BLaER1 treated with 17β-estradiol and CSF1 and Interleukin-3, amounts not matched to agents 10 nM and 100 nM (cell line): ENCODE measurements around the gene MOXD1.
"Not testable (repeated sequence)": the region's sequence is repeated elsewhere in the genome, so short reads cannot be mapped to it uniquely, and the experiment has no call there.

Experiments used
- H3K27ac ChIP-seq, 11 experiments: shearing (Covaris generic); formaldehyde crosslinking; 2 replicates each; pipeline ENCODE4 v1.8.1; 2022
- H3K27me3 ChIP-seq, 11 experiments: shearing (Covaris generic); formaldehyde crosslinking; 2 replicates each; pipeline ENCODE4 v1.8.1; 2022
- H3K36me3 ChIP-seq, 11 experiments: shearing (Covaris generic); formaldehyde crosslinking; 2 replicates each; pipeline ENCODE4 v1.8.1; 2022
- H3K4me1 ChIP-seq, 10 experiments: shearing (Covaris generic); formaldehyde crosslinking; 2 replicates each; pipeline ENCODE4 v1.8.1; 2022
- H3K4me2 ChIP-seq, 11 experiments: shearing (Covaris generic); formaldehyde crosslinking; 2 replicates each; pipeline ENCODE4 v1.8.1; 2022
- H3K4me3 ChIP-seq, 10 experiments: shearing (Covaris generic); formaldehyde crosslinking; 2 replicates each; pipeline ENCODE4 v1.8.1; 2022
- H3K9ac ChIP-seq, 11 experiments: shearing (Covaris generic); formaldehyde crosslinking; 2 replicates each; pipeline ENCODE4 v1.8.1; 2022
- H3K9me3 ChIP-seq, 11 experiments: shearing (Covaris generic); formaldehyde crosslinking; replicated peaks in 1 of 11; 2 replicates each; pipeline ENCODE4 v1.8.1; 2022
- H4K20me1 ChIP-seq, 11 experiments: shearing (Covaris generic); formaldehyde crosslinking; 2 replicates each; pipeline ENCODE4 v1.8.1; 2022
- Cebpa-rat ChIP-seq, 11 experiments: shearing (Covaris generic); IDR thresholded peaks; 2 replicates each; pipeline ENCODE4 v1.8.1; 2022

The MOXD1 gene

DNA sequence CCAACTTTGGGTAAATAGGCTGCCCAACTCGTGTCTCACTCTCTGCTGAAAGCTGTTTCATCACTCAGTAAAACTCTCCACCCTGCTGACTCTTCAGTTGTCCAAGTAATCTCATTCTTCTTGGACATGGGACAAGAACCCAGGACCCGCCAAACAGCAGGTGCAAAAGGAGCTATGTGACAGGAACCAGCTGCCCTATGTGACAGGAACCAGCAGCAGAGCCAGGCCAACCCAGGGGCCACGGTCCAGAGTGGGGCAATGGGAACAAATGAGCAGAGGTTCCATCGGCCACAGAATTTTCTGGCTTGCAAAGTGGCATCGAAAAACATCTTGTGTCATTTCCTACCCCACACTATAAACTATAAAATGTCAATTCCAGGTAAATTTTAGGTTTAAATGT, 56.5 kb downstream of the MOXD1 start:
- Histone ChIP-seq H3K36me3 (peaks cover 0 to 4% (median 0%) of the 10 kb centered on the region in 11 experiments; a peak in 2 of 22 replicates), H3K4me2 (no peak overlapping the region), H3K9ac (no peak overlapping the region), H4K20me1 (no peaks in the 10 kb centered on the region), H3K9me3 (peaks cover 12 to 31% (median 18%) of the 10 kb centered on the region in 11 experiments), H3K4me3 (no peak overlapping the region), H3K27ac (no peak overlapping the region), H3K4me1 (no peaks in the 10 kb centered on the region), H3K27me3 (no peaks in the 10 kb centered on the region)
- no peak for TF ChIP-seq Cebpa-rat (IDR thresholded peaks at IDR 0.05)

- Histone ChIP-seq H3K4me2 (no peak overlapping the region), H3K27me3 (no peaks in the 10 kb centered on the region), H3K9me3 (peaks cover 12 to 31% (median 18%) of the 10 kb centered on the region in 11 experiments), H3K9ac (no peak overlapping the region), H3K4me1 (no peaks in the 10 kb centered on the region), H3K4me3 (no peak overlapping the region), H3K36me3 (peaks cover 0 to 4% (median 0%) of the 10 kb centered on the region in 11 experiments; a peak in 2 of 22 replicates), H4K20me1 (no peaks in the 10 kb centered on the region), H3K27ac (no peak overlapping the region)
- no peak for TF ChIP-seq Cebpa-rat (IDR thresholded peaks at IDR 0.05)
These were observed 59.6 kb downstream of the MOXD1 start for GRCh38 chr6:132341646-132342045.

DNA sequence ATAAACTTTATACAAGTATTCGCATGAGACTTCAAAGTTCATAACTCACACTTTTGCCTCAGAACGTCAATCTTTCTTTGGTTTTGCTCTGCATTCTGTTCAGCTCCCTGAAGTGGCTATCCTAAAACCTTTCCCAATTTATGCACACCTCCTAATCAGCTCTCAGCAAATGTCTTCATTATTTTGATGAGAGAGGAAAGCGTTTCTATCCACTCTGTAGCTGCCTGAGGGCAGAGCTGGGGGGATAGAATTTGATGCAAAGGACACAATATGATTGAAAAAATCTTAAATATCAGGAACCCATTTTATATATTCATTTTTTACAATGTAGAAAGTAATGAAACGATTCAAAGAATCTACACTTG, 66.8 kb downstream of the MOXD1 start:
- H4K20me1 ChIP-seq, result no peaks in the 10 kb centered on the region
- H3K9me3 ChIP-seq, result no peaks in the 10 kb centered on the region
- H3K9ac ChIP-seq, result no peak overlapping the region
- H3K27me3 ChIP-seq, result no peaks in the 10 kb centered on the region
- H3K4me2 ChIP-seq, result no peak overlapping the region
- no peaks in the 10 kb centered on the region for H3K36me3 ChIP-seq
- no peak overlapping the region for H3K27ac ChIP-seq
- no peak for TF ChIP-seq Cebpa-rat (IDR thresholded peaks at IDR 0.05)
- H3K4me1 ChIP-seq, result no peaks in the 10 kb centered on the region
- no peak overlapping the region for H3K4me3 ChIP-seq

GRCh38 chr6:132333639-132334520, 67.4 kb downstream of the MOXD1 start:
- H3K9ac ChIP-seq, result no peak overlapping the region
- H3K36me3 ChIP-seq, result no peaks in the 10 kb centered on the region
- H3K9me3 ChIP-seq, result no peaks in the 10 kb centered on the region
- H3K27ac ChIP-seq, result no peak overlapping the region
- no peak overlapping the region for H3K4me2 ChIP-seq
- no peaks in the 10 kb centered on the region for H3K27me3 ChIP-seq
- TF ChIP-seq Cebpa-rat (IDR thresholded peaks at IDR 0.05), result no peak
- H4K20me1 ChIP-seq, result no peaks in the 10 kb centered on the region
- H3K4me1 ChIP-seq, result no peaks in the 10 kb centered on the region
- no peak overlapping the region for H3K4me3 ChIP-seq

GRCh38 chr6:132330759-132331158, 70.5 kb downstream of the MOXD1 start:
- H4K20me1 ChIP-seq, result no peaks in the 10 kb centered on the region

DNA sequence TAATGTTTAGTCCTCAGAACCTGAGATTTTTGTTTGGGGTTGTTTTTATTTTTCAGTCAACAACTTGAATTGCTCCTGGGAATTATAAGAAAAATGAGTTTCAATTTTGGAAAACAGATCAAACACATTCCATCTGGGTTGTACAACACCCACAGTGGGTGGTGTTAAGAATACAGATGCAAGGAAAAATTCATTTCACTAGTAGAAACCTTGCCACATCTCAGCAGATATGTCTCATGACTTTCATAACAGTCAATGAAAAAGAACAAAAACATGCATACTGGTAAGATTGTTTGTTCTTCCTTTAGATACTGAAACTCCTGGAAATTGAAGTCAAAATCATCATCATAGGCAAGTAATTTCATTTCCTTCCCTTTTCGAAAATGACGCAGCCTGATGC, 78.9 kb downstream of the MOXD1 start:
- Histone ChIP-seq H4K20me1 (no peaks in the 10 kb centered on the region), H3K27me3 (no peaks in the 10 kb centered on the region), H3K9ac (no peak overlapping the region), H3K4me3 (no peak overlapping the region), H3K27ac (no peak overlapping the region), H3K9me3 (peaks cover 1 to 5% (median 3%) of the 10 kb centered on the region in 11 experiments), H3K4me2 (no peak overlapping the region), H3K4me1 (0 out of 20 replicates have a peak, but pooled peaks cover 0 to 4% (median 0%) of the 10 kb centered on the region in 10 experiments), H3K36me3 (no peaks in the 10 kb centered on the region)
- TF ChIP-seq Cebpa-rat (IDR thresholded peaks at IDR 0.05), result no peak

More at GRCh38 chr6:132330759-132331158, 70.5 kb downstream of the MOXD1 start:
- H3K27me3 ChIP-seq, result no peaks in the 10 kb centered on the region
- H3K4me2 ChIP-seq, result no peak overlapping the region
- no peak overlapping the region for H3K4me3 ChIP-seq
- no peak for TF ChIP-seq Cebpa-rat (IDR thresholded peaks at IDR 0.05)
- no peak overlapping the region for H3K27ac ChIP-seq
- H3K9ac ChIP-seq, result no peak overlapping the region
- no peaks in the 10 kb centered on the region for H3K9me3 ChIP-seq
- no peaks in the 10 kb centered on the region for H3K36me3 ChIP-seq
- H3K4me1 ChIP-seq, result no peaks in the 10 kb centered on the region

DNA sequence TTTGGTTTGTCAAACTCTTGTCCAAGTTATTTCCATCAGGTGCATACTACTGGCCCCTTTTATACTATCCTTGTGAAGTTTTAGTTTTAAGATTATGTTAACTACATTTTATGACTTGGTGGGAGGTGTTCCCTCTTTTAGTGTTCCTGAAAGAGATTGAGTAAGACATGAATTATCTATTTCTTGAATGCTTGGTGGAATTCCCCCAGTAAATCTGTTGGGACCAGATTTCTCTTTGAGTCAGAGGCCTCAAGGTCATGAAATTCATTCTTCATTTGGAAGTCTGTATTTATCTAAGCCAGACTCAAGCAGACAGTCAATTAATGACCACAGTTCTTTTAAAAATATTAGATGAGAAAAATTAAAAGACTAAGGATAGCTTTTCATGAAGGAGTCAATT, 81.3 kb downstream of the MOXD1 start:
- no peak for TF ChIP-seq Cebpa-rat (IDR thresholded peaks at IDR 0.05)
- Histone ChIP-seq H3K27ac (no peak overlapping the region), H4K20me1 (no peaks in the 10 kb centered on the region), H3K9me3 (peaks cover 14 to 27% (median 15%) of the 10 kb centered on the region in 11 experiments), H3K4me3 (no peak overlapping the region), H3K4me1 (0 out of 20 replicates have a peak, but pooled peaks cover 0 to 4% (median 0%) of the 10 kb centered on the region in 10 experiments), H3K9ac (no peak overlapping the region), H3K36me3 (no peaks in the 10 kb centered on the region), H3K4me2 (no peak overlapping the region), H3K27me3 (no peaks in the 10 kb centered on the region)

DNA sequence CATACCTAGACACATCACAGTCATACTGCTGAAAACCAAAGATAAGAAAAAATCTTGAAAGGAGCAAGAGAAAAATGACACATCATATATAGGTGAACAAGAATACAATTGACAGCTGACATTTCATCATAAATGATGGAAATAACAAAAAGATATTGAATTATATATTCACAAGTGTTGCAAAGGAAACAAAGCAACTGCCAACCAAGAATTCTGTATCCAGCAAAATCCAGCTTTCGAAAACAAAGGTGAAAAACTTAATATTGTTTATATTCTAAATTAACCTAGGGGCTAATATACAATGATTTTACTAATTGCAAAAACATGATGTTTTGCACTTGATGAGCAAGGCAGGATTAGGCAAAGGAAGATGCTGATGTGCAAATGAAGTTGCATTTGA, 84.3 kb downstream of the MOXD1 start:
- no peak for TF ChIP-seq Cebpa-rat (IDR thresholded peaks at IDR 0.05)
- Histone ChIP-seq H3K36me3 (no peaks in the 10 kb centered on the region), H3K4me2 (no peak overlapping the region)

DNA sequence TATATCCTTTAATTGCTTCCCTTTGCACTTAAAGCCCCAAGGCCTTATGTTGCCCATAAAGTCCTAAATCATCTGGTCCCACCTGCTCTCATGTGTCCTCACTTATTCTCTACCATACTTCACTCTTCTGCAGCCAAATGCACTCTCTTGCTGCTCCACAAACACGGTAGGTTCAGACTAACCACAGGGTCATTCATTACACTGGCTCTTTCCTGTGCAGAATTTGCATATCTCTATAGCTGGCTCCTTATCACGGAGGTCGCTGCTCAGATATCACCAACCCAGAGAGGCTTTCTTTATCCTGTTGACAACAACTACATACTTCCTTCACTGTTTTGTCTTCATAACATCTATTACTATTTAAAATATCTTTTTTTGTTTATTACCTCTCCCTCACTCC, 86.8 kb downstream of the MOXD1 start:
- H3K4me1 ChIP-seq, result no peaks in the 10 kb centered on the region
- peaks cover 14 to 35% (median 19%) of the 10 kb centered on the region in 11 experiments for H3K9me3 ChIP-seq
- no peaks in the 10 kb centered on the region for H3K27me3 ChIP-seq
- H4K20me1 ChIP-seq, result no peaks in the 10 kb centered on the region
- no peaks in the 10 kb centered on the region for H3K36me3 ChIP-seq
- TF ChIP-seq Cebpa-rat (IDR thresholded peaks at IDR 0.05), result no peak
- H3K4me3 ChIP-seq, result no peak overlapping the region
- no peak overlapping the region for H3K27ac ChIP-seq
- no peak overlapping the region for H3K4me2 ChIP-seq
- no peak overlapping the region for H3K9ac ChIP-seq

More for the DNA sequence above, 84.3 kb downstream of the MOXD1 start:
- Histone ChIP-seq H3K9ac (no peak overlapping the region), H3K4me1 (no peaks in the 10 kb centered on the region), H4K20me1 (no peaks in the 10 kb centered on the region), H3K9me3 (peaks cover 14 to 27% (median 15%) of the 10 kb centered on the region in 11 experiments), H3K4me3 (no peak overlapping the region), H3K27me3 (no peaks in the 10 kb centered on the region), H3K27ac (no peak overlapping the region)

DNA sequence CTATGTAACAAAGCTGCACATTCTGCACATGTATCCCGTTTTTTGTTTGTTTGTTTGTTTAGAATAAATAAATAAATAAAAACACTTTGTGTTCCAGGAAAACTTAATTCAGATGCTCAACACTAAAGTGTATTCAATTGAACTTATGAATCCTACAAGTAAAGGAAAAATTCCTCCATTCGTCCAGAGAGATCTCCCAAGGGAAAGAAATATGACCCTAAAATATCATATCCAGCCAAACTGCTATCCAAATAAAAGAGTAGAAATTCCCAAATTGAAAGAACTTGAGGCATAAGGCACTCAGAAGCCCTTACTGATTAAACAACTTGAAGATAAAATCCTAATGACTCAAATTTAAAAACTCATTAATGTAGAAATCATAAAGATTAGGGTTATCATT, 90.4 kb downstream of the MOXD1 start:
- no peak overlapping the region for H3K9ac ChIP-seq
- TF ChIP-seq Cebpa-rat (IDR thresholded peaks at IDR 0.05), result no peak
- H3K36me3 ChIP-seq, result no peaks in the 10 kb centered on the region
- peaks cover 3 to 32% (median 8%) of the 10 kb centered on the region in 11 experiments; a peak in 14 of 22 replicates for H3K9me3 ChIP-seq
- no peak overlapping the region for H3K27ac ChIP-seq
- H3K4me1 ChIP-seq, result no peaks in the 10 kb centered on the region
- no peak overlapping the region for H3K4me3 ChIP-seq
- H3K4me2 ChIP-seq, result no peak overlapping the region
- no peaks in the 10 kb centered on the region for H3K27me3 ChIP-seq
- H4K20me1 ChIP-seq, result no peaks in the 10 kb centered on the region

GRCh38 chr6:132310151-132310550, 91.1 kb downstream of the MOXD1 start:
- H3K27me3 ChIP-seq, H4K20me1 ChIP-seq, H3K4me1 ChIP-seq, H3K4me3 ChIP-seq, H3K9ac ChIP-seq, H3K4me2 ChIP-seq, H3K27ac ChIP-seq, H3K36me3 ChIP-seq: not testable (repeated sequence)
- peaks cover 5 to 32% (median 14%) of the 10 kb centered on the region in 11 experiments; a peak in 16 of 22 replicates for H3K9me3 ChIP-seq
